ENCODE measurements around the gene SH3PXD2A.

The SH3PXD2A gene

DNA sequence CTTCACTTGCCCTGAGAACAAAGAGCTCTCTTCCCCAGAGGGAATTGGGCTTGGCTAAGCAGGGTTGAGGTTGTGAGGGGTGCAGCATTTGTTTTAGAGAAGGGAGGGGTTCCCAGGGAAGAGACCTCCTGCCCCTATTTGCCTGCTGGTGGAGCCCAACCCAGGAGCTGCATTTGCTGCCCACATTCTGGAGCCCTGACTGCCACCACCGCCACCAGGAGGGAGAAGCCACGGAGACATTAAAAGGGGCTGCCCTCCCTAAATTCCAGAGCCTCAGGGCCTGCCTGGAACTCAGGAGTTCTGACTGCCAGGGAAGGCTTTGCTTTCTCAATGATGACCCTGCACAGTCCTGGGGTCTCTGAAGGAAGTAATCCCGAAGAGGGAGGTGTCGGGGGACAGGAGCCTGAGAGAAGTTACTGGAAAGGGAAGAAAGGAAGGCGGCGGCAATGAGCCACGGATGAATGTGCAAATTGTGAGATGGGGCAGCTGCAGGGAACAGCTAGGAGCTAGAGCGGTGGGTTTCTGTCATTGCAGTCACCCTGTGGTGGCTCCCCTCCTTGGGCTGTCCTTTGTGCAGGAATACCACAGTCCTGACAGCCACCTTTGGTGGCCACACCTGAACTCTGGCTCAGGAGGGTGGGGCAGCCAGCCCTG lies 310.6 kb downstream of the SH3PXD2A start:
- H3K9me3 Mint-ChIP-seq: no peaks in the 10 kb centered on the region
- peaks cover 13% of the 10 kb centered on the region for H3K4me1 Mint-ChIP-seq
- H3K4me3 Mint-ChIP-seq: no peak overlapping the region
- H3K27ac Mint-ChIP-seq: no peak overlapping the region
- peaks cover 4% of the 10 kb centered on the region for H3K27me3 Mint-ChIP-seq
- H3K36me3 Mint-ChIP-seq: no peaks in the 10 kb centered on the region

All from activated naive CD4-positive, alpha-beta T cell treated with anti-CD3 and anti-CD28 coated beads, Interleukin-2, amount 50 U/mL, for 24 hours (primary cell).